ENCODE measurements around the gene IDH3A.
A peak's percentile ranks its signal among the peaks of the same experiment; 100 is the strongest.

The IDH3A gene

DNA sequence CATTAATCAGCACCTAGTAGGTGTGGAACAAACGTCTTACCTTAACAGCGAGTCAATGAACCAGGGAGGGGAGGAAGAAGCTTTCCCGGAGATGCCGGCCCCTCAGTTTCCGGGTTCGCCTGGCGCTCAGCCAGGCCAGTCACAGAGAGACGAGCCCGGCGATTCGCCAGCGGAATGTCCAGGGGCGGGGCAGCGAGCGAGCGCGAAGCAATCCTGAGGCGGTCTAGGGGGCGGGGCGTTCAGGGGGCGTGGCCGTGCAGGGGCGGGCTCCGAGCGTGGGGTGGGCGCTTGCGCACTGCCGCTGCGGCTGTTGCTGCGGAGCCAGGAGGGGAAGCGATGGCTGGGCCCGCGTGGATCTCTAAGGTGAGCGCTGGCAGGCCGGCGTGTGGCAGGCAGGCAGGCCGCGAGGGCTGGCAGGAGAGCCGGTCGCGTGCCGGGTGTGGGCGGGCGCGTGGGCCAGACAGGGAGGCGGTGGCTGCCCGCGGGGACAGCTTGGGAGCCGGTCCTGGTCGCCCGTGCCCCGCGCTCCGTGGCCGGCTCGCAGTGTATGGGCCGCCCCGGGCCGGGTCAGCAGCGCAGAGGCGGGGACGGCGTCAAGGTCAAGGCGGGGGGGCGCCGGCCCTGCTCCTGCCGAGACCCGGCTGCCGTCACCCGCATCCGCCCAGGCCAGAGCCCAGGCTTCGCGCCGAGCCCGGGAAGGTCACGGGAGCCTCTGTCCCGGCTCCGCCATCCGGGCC lies at the start of gene IDH3A:
Gene IDH3A, plus strand, starts transcription at position 295 of the 737 bp plus-strand sequence. Its CDS starts 42 bp downstream, at position 337.
- peak; percentile 85 for FAIRE-seq

DNA sequence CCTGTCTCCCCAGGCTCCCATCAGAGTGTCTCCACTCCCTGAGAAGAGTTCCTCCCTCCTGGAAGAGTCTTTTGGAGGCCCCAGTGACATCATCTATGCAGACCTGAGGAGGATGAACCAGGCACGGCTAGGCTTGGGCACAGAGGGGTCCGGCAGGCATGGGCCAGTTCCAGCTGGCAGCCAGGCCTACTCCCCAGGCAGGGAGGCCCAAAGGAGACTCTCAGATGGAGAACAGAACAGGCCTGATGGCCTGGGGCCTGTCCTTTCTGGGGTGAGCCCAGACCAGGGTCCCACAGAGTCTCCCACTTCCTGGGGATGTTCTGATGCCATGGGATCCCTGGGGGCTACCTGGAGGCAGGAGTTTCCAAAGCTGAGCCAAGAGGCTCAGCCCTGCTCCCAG lies 48.3 kb upstream of the IDH3A start:
- FAIRE-seq = no peak

DNA sequence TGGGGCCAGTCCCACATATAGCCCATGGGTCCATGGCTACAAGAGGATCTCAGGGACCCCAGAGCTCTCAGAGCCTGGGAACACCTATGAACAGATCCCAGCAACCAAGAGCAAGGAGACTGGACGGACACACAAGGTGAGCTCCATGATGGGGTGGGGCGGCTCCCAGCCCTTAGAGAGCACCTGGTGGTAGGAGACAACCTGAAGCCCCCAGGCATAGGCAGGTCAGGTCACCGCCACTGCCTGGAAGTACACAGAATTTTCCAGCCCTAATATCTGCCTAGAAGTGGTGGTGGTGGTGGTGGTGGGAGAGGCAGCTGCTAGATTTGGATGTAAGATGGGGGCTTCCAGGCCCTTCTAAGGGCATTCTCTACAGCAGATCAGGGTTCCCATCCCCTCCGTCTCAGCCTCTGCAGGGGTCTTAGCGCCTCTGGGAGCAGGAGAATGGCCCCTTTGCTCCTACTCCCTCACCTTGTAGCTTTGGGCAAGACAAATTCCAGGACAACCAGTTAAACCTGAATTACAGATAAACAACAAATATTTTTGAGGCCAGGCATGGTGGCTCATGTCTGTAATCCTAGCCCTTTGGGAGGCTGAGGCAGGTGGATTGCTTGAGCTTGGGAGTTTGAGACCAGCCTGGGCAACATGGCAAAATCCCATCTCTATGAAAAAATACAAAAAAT lies 47.6 kb upstream of the IDH3A start:
- FAIRE-seq = no peak

DNA sequence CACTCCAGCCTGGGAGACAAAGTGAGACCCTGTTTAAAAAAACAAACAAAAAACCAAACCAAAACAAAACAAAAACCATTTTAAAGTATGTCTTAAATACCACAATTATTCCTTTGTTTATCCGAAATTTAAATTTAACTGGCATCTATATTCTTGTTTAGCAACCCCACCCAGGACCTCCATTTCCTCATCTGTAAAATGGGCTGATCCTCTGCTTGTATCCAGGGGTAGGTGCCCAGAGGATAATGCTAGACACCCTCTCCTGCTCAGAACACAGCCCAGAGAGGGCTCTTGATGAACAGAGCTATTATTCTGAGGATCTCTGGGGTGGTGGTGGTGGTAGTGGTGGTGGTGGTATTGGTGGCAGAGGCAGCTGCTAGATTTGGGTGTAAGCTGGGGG lies 47.0 kb upstream of the IDH3A start:
- FAIRE-seq = no peak

DNA sequence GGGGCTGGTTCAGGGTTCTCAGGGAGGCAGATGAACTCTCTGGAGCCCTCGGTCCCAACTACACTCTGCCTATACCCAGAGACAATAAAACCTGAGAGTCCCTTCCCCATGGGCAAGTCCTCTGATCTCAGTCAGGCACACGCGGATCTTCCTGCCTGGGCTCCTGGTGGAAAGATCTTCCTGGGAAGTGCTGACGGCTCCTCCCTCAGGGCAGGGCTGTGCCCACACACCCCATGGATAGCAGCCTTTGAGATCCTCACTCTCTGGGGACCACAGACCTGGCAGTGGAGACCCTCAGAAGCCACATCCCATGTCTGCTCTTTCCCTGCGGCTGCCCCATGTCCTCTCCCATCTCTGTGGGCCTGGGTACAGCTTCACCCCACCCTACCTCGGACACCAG lies 46.4 kb upstream of the IDH3A start:
- FAIRE-seq = no peak

DNA sequence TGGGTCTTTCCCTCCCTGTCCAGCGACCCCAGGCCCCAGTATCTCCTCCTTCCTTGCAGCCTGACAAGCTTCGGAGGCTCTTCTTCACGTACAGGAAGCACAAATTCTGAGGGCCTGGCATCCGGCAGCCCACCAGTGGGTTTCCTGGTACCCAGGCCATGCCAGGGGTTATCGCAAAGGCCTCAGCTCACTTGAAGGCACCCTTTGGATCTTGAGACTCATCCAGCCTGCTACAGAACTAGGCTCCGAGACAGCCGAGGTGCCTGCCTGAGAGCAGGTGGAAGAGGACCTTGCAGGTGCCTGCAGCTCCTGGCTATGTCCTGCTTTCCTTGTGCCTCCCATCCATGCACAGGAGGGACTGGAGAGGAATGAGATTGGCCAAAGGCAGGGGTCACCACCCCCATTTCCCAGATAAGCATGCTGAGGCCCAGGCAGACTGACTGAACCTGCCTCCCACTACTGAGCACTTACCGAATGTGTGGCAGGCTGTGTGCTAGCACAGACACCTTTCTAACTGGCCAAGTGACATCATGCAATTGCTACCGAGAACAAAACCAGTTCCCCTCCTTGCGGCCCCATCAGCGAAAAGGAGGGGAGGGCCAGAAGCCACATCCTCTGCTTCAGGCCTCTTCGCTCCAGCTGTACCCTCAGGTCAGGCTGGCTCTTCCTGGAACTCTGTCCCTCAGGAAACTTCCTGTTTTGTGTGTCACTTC lies 45.6 kb upstream of the IDH3A start:
- FAIRE-seq = no peak

DNA sequence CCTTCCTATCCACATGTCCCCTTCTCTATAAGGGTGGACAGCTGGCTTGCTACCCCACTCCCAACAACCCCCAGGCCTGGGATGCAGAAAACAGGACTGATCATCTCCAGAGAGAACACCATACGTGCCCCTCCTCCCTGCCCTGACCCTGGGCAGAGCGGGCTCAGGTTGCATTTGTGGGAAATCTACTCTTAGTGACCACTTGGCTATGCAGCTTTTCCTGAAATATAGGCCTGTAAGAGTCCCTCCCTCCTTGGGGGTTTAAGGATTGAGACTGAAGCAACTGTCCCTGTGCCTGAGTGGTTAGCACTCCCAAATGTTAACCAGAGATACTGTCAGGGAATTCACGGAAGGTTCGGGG lies 45.1 kb upstream of the IDH3A start:
- no peak for FAIRE-seq

DNA sequence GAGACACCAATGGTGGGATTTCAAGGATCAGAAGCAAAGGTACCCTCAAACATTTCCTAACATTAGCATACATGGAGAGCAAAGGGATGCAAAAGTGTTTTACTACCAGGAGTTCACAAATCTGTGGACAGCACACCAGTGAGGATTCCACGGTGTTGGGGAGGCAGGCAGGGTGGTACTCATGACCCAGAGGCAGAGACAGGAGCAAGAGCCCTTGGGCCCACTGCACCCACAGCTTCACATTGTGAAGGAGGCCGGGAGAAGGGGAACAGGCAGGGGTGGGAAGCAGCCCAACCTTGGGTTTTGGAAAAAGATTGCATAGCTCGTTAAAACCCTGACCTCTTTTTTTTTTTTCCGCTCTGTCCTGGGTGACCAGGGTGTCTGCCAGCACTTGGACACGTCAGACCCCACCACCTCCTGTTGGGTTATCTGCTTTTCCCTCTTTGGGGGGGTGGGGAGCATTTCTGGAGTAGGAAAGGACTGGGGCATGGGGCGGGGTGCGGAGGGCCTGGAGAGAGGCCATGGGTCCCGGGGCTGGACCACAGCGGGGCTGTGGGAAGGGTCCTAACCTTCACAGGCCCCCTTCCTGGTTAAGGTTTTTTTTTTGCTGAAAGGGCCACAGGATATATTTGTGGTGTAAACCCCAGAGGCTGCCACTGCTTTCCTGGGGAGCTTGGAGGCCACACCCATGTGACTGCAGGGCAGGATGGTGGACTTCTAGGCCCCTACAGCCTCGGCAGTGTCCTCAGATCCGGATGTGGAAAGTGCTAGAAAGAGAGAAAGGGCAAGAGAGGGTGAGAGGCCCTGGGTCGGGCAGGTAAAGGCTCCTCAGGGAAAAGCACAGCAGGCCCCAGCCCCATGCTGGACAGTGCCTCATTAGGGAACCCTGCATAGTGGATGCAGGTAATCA lies 44.3 kb upstream of the IDH3A start:
- no peak for FAIRE-seq

DNA sequence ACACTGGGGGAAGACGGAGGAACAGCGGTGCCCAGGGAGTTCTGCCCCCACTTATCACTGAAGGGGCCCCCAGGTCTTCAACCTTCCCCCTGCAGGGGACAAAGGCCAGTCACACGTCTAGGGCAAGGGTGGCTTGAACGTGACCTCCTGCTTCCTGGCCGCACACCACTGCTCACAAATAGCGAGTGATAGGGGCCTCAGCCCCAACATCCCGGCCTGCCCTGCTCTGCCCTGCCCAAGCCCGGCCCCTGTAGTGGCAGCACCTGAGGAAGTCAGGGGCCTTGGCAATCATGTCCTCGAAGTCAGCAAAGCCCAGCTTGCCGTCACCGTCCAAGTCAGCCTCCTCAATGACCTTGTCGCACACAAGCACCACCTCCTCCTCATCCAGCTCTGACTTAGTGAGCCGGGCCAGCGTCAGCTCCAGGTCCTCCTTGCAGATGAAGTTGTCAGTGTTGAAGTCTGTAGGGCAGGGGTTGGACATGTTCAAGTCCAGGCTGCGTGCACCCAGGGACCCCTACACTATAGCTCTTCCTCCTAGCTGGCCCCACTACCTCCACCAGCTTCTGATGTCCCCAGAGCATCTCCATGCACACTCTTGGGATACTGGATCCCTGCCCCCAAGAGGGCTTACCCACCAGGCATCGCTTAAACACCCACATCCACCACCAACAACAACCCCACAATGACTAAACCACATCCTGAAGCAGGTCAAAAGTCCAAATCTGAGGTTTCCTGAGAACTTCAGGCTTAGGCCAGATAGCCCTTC lies 43.5 kb upstream of the IDH3A start:
- no peak for FAIRE-seq

DNA sequence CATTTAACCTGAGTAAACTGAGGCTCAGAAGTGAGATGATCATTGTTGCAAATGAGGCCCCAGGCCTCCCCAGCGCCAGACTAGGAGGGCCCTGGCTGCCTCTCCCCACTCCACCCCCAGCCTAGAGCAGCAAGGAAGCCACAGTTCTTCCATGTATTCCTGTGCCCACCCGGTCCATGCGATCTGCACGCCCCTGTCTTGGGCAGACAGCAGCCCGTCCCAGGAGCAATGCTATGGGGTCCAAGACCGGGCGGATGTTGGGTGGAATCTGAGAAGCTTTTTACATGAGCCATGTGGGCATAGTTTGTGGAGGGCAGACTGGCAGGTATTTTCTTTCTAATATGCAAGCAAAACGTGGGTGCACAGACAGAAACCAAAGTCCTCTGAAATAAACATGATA lies 41.7 kb upstream of the IDH3A start:
- FAIRE-seq = no peak

DNA sequence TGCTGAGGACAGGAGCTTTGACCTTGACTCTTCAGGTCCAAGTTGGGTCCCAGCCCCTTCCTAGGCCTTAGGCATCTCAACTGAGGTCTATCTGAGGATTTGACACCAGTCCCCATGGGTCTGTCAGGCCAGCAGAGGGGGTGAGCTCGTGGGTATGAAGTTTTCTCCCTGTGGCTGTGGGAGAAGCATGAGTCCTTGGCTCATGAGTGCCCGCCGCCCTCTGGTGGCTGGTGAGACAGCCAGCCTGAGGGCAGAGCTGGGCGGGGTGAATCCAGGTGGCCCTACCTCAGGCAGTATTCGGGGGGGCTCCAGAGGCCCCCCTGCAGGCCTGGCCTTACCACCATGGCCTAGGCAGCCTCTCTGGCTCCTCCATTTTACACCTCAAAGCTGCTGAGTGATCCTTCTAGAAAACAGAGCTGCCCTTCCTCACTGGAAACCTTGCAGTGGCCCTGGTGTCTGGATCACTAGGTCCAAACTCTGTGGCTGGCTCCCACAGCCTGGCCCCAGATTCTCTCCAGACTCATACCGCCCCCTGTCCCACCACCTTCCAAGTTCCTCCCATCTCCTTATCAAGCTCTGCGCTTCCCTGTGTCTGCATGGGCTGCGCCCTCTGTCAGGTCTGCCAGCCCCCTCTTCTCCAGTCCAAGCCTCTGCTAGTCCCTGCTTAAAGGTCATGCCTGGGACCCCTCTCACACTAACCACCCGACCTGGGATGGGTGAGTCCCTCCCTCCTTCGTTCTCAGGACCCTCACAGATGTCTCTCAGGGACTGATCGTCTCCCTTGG lies 40.7 kb upstream of the IDH3A start:
- FAIRE-seq = no peak

DNA sequence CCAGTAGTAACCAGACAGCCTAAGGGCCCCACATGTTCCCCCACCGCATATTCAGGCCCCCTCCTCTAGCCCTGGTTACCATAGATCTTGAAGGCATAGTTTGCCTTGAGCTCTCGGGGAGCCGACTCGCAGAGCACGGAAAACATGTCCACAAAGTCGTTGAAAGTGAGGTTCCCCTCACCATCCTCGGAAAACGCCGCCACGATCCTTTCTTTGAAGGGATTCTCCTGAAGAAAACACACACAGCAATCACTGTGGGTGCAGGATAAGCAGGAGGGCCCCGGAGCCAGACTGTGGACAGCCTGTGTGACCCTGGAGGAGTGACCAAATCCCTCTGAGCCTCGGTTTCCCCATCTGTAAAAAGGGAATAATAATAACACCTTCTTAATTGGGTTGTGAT lies 40.0 kb upstream of the IDH3A start:
- FAIRE-seq = no peak

DNA sequence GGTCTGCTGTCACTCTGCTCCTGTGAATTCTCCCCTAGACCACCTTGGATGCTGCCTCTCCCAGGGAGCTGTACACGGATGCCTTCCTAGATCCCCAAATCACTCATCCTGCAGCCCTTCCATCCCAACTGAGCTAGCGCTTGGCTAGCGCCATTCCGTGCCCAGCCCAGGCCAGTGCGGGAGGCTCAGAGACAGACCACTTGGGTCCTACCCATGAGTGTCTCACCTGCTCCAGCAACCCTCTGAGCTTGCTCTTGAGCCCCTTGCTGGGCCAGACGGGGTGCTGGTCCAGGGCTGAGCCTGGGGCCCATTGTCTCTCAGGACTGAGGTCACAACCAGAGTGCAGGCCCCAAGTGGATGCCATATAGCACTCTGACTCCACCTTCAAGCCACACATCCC lies 39.1 kb upstream of the IDH3A start:
- FAIRE-seq = no peak

DNA sequence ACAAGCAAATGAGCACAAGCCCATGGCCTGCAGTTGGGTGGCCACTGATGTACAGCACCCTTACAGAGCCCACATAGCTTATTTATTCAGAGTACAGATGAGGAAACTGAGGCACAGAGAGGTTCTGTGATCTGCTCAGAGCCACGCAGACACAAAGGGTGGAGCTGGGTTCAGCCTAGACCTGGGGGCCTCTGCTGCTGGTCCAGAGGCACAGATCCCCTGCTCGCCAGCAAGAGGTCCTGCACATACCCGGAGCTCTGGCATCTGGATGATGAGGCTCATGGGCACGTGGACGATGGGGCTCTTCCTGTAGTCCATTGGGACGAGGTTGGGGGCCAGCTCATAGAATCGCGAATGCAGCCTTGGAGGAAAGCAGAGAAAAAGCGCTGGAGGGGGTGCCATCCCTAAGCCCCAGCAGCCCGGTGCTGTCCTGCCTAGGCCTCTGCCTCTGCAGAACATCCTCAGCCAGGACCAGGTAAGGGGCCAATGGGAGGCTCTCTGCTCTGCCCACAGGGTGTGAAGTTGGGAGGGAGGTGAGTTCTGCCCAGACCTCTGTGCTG lies 38.2 kb upstream of the IDH3A start:
- FAIRE-seq = no peak

DNA sequence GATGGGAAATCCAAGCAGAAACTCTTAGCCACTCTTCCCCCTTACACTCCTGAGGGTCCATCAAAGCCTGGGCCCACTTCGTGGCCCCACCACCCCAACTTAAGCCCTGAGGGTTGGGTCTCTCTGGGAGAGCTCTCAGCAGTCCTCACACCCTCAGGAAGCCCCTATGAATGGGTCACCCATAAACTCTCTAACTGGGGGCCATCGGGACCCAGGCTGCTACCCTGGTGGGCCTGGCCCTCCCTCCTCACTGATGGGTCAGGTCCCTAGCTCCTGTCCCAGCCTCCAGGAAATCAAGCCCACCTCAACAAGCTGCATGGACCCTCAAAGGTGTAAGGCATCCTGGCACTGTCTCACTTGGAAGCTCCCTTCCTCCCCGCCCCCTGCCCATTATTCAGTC lies 37.4 kb upstream of the IDH3A start:
- FAIRE-seq = no peak

DNA sequence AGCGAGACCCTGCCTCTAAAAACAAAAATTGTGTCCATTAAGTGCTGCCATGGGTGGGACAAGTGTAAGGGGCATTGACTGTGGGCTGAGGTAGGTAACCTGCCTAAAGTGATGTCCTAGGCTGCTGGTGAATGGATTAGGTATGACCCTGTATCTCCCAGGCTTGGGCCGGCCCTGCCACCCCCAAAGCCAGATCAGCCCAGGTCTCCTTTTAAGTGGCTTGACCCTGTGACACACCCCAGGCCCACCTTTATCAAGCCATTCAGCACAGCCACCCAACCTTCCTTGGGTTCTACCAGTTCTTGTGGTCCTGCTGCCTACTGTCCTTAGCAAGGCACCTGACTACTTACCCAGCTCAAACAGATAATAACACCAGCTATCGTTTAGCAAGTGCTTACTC lies 36.6 kb upstream of the IDH3A start:
- FAIRE-seq = no peak

DNA sequence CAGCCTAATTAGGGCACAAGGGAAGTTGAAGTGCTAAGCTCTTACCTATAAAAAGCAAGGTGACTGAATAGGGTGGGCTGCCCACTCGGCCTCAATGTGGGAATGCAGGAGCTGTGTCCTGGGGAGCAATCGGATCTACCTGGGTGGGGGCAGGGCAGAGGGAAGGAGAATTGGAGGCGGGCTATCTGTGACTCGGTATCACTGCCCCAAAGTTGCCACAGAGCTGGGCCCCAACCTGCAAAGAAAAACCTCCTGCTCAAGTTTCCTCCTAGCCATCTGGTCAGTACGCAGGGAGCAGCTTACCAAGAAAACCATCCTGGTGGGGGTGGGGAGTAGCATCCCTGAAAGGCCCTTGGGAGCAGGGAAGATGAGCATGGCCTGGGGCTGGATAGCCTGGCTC lies 28.6 kb upstream of the IDH3A start:
- no peak for FAIRE-seq

DNA sequence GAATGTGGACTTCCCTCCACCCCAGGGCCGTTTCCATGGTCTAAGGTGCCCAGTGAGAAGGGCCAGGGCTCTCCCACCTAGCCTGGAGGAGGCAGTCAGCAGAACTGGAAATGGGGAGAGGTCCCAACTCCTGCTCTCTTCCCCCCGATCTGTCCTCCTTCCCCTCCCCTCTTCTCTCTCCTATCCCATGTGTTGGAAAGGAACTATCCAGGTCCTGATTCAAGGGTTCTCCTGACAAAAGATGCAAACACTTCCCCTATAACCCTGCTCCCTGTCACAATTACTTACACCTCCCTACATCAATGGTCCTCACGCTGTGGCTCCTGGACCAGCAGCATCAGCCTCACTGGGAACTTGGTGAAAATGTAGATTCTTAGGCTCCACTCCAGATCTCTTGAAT lies 23.9 kb upstream of the IDH3A start:
- no peak for FAIRE-seq

DNA sequence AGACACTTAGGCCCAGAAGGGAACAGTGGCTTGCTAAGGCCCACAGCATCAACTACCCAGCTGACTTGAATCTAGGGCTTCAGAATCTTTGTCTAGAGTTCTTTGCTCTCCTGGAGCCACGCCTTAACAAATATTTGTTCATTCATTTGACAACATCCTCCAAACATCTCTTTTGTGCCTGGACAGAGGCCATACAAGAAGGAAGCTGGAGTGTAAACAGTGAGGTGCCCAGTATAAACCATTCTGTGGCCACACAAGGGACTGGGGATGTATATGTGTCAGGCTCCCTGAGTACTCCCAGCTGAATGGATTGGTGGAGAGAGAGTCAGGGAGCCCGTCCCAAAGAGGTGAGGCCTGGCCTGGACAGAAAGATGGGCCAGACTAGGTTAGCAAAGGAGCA lies 21.3 kb upstream of the IDH3A start:
- no peak for FAIRE-seq

DNA sequence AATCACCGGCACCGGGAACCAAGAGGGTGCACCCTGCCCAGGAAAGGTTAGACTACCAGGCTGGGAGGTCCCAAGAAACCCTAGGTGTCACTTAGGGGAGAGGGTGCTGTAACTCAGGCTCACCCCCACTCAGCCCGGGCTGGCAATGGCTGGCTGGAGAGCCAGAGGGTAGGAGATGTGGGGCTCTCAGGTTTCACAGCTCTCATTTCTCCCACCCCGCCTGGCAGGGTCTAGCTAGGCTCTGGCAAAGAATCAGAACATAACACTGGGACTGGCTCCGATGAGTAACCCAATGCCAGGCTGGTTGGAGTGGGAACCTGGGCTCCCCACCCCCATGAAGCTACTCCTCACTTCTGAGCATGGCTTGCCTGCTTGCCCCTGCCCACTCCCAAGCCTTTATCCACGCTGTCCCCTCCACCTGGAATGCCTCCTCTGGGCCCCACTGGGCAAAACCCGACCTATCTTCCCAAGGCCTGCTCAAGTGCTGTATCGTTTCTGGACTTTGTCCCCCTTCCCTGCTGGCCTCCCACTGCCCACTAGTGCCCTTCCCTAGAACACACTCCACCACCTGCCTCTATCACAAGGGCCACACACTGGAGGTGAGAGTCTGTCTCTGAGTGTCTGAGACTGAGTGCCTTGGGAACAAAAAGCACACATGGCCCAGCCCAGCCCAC lies 19.9 kb upstream of the IDH3A start:
- no peak for FAIRE-seq

Measured in islet of Langerhans (tissue), 1 donor.